Measurements from ENCODE around the gene FOXB1.

FOXB1 gene

GRCh38 chr15:60021589-60022378, 17.7 kb downstream of the FOXB1 start:
- no peak for DNase-seq

GRCh38 chr15:60022379-60022741, 18.2 kb downstream of the FOXB1 start:
- DNase-seq, result no peak

GRCh38 chr15:60026555-60026954, 22.4 kb downstream of the FOXB1 start:
- DNase-seq, result no peak

- DNase-seq, result no peak
Observed at GRCh38 chr15:60035344-60035743, 31.2 kb downstream of the FOXB1 start.

GRCh38 chr15:60039316-60039715, 35.2 kb downstream of the FOXB1 start:
- DNase-seq, result no peak

GRCh38 chr15:60043744-60044435, 39.8 kb downstream of the FOXB1 start:
- no peak for DNase-seq

- no peak for DNase-seq
Observed at GRCh38 chr15:60044636-60045270, 40.6 kb downstream of the FOXB1 start.

- DNase-seq, result no peak
Observed at GRCh38 chr15:60047701-60048100, 43.6 kb downstream of the FOXB1 start.

- DNase-seq, result no peak
Observed at GRCh38 chr15:60049948-60050347, 45.8 kb downstream of the FOXB1 start.

- DNase-seq, result no peak
Observed at GRCh38 chr15:60052796-60053195, 48.7 kb downstream of the FOXB1 start.

GRCh38 chr15:60054472-60054871, 50.4 kb downstream of the FOXB1 start:
- no peak for DNase-seq
